BJ (cell line): Measurements from ENCODE around the gene PSMC4. TPM values are rescaled to one million over a fixed set of nuclear protein-coding genes. Genes with fewer than 3 reads are reported as not detected.

Source experiments
- CTCF ChIA-PET: fragments of 350-600 bp; formaldehyde crosslinking; extraction: SDS; loops from one replicate; lab custom pipeline; 2021; ENCODE audit warnings: antibody characterized with exemption, inconsistent platforms; lab: Yijun Ruan, JAX
- POLR2A ChIA-PET: fragments of 300-600 bp; sonication (Branson Sonifier 250); formaldehyde crosslinking; extraction: SDS; loops from one replicate; lab custom pipeline; 2021; ENCODE audit warnings: antibody characterized with exemption; lab: Charles Lee
- DNase-seq: peaks from one replicate; pipeline ENCODE4 v3.0.0-alpha.2; 2011; ENCODE audit warnings: low read depth
- H3K27me3 ChIP-seq: 2 replicates; pipeline ENCODE4 v1.6.0; 2011; ENCODE audit warnings: low read length; ENCODE audit not compliant: control insufficient read depth, insufficient read depth
- H3K36me3 ChIP-seq: 2 replicates; pipeline ENCODE4 v1.5.1; 2011; ENCODE audit warnings: low read length; ENCODE audit not compliant: control insufficient read depth, insufficient read depth
- H3K4me3 ChIP-seq: 2 replicates; pipeline ENCODE4 v1.5.1; 2011; ENCODE audit warnings: low read depth, mild to moderate bottlenecking, control low read depth, low read length
- polyA plus RNA-seq: library from polyadenylated mRNA; depleted of rRNA; stranded (reverse); fragments of >200 nt; gene quantifications from 2 replicates; pipeline ENCODE4 v1.2.3, GENCODE V29; 2011; rRNA removed
- TF ChIP-seq, protein P1 (sequence below): IDR thresholded peaks from 2 replicates; pipeline ENCODE4 v1.5.1; 2011; ENCODE audit warnings: low read depth, mild to moderate bottlenecking, control low read depth, inconsistent platforms, low read length, moderate library complexity; ENCODE audit not compliant: insufficient read depth

The PSMC4 gene
- polyA plus RNA-seq, 1 experiment: 105 TPM

DNA sequence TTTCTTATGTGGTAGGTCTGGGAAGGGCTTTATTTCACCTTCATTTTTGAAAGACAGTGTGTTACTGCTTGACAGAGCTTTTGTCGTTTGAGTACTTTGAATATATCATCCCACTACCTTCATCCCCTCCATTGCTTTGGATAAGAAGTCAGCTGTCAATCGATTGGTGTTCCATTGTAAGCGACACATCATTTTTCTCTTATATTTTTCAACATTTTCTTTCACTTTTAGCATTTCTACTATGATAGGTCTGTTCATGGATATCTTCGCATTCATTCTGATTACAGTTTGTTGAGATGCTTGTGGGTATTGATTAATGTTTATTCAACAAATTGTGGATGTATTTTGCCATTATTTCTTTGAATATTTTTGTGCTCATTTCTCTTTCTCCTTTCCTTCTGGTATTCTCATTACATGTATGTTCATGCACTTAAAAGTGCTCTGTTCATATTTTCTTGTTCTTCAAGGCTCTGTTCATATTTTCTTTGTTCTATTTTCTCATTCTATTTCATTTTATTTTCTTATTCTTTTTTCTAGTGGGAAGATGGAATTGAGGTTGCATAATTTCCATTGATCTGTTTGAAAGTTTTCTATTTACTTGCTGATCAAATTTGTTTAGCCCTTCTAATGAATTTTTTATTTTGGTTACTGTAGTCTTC lies 55.1 kb downstream of the PSMC4 start:
- no peak overlapping the region for H3K4me3 ChIP-seq
- TF ChIP-seq, protein P1, sequence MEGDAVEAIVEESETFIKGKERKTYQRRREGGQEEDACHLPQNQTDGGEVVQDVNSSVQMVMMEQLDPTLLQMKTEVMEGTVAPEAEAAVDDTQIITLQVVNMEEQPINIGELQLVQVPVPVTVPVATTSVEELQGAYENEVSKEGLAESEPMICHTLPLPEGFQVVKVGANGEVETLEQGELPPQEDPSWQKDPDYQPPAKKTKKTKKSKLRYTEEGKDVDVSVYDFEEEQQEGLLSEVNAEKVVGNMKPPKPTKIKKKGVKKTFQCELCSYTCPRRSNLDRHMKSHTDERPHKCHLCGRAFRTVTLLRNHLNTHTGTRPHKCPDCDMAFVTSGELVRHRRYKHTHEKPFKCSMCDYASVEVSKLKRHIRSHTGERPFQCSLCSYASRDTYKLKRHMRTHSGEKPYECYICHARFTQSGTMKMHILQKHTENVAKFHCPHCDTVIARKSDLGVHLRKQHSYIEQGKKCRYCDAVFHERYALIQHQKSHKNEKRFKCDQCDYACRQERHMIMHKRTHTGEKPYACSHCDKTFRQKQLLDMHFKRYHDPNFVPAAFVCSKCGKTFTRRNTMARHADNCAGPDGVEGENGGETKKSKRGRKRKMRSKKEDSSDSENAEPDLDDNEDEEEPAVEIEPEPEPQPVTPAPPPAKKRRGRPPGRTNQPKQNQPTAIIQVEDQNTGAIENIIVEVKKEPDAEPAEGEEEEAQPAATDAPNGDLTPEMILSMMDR: no peak
- no peaks in the 10 kb centered on the region for H3K27me3 ChIP-seq
- no peak for DNase-seq
- no peaks in the 10 kb centered on the region for H3K36me3 ChIP-seq
- ChIA-PET CTCF (no interaction called here), POLR2A (no interaction called here)

DNA sequence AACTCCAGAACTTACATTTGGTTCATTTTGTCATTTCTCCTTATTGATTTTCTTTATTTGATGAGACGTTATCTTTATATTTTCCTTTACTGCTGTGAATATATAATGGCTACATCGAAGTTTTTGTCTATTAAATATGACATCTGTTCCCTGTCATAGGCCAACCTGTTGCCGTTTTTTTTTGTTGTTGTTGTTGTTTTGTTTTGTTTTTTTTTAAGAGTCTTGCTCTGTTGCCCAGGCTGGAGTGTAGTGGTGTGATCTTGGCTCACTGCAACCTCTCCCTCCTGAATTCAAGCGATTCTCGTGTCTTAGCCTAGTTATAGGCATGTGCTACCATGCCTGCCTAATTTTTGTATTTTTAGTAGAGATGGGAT lies 55.6 kb downstream of the PSMC4 start:
- H3K4me3 ChIP-seq: no peak overlapping the region
- H3K36me3 ChIP-seq: no peaks in the 10 kb centered on the region
- ChIA-PET POLR2A (no interaction called here), CTCF (no interaction called here)
- no peaks in the 10 kb centered on the region for H3K27me3 ChIP-seq
- TF ChIP-seq, protein P1: no peak
- DNase-seq: no peak

Other genes with a start within 250 kb of the PSMC4 start
- not detected in 2 replicates for gene CLC, start 233.1 kb upstream of the PSMC4 start, polyA plus RNA-seq
- gene LEUTX, start 192.3 kb upstream of the PSMC4 start, polyA plus RNA-seq: not detected in 2 replicates
- gene DYRK1B, start 137.0 kb upstream of the PSMC4 start, polyA plus RNA-seq: 6.6 and 8.4 TPM in 2 replicates
- gene FBL, start 124.8 kb upstream of the PSMC4 start, polyA plus RNA-seq: 228 and 372 TPM in 2 replicates
- gene FCGBP, start 36.5 kb upstream of the PSMC4 start, polyA plus RNA-seq: 0.01 TPM in 1 of 2 replicates, not detected in the other
- 1.4 and 1.9 TPM in 2 replicates for gene ZNF546, start 25.9 kb downstream of the PSMC4 start, polyA plus RNA-seq
- 2.3 and 7.4 TPM in 2 replicates for gene ZNF780B, start 85.1 kb downstream of the PSMC4 start, polyA plus RNA-seq
- gene ZNF780A, start 119.8 kb downstream of the PSMC4 start, polyA plus RNA-seq: 4.2 and 8.1 TPM in 2 replicates
- 3.6 and 3.7 TPM in 2 replicates for gene MAP3K10, start 220.3 kb downstream of the PSMC4 start, polyA plus RNA-seq
- gene TTC9B, start 247.2 kb downstream of the PSMC4 start, polyA plus RNA-seq: not detected in 2 replicates